Stimulated activated CD4-positive, alpha-beta T cell treated with anti-CD3 and anti-CD28 coated beads, TNF-alpha, amount 100 ng/mL, for 4 hours (primary cell): ENCODE data around the gene TUBA1B.

Experiments used
- DNase-seq, 3 experiments: peaks; one replicate each; pipeline ENCODE4 v3.0.0-alpha.2; 2020; ENCODE audit warnings: low read depth in 3 of 3

TUBA1B gene

DNA sequence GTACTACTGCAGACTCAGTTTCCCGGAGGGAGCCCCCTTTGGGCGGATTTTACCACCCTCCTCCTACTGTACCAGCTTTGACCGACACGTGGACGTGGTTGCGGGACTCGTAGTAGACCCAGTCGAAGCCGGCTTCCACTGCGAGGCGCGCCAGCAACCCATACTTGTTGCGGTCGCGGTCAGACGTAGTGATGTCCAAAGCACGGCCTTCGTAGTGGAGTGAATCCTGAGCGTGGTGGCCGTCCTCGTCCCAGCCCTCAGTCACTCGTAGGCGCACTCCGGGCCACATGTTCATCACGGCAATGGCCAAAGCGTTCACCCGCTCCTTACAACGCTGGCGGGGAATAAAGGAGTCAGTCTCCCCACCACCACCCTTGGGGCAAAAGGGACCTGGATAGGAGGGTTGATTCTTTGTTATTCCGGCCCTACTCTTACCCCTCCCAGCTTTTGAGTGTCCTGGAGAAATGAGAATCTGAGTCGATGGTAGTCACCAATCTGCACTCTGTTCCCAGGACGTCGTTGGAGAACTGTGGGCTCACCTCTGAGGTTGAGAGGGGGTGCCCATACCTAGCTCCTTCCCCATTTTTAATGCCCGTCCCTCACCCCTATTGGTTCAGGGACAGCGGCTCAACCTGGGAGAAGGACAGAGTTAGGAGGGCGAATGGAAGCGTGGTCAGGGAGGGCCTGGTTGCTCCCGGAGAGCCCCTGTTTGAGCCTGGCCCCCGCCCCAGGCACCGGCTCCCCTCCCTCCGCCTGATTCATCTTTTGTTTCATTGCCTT is 39.9 kb downstream of the TUBA1B start:
- DNase-seq, result no peak

DNA sequence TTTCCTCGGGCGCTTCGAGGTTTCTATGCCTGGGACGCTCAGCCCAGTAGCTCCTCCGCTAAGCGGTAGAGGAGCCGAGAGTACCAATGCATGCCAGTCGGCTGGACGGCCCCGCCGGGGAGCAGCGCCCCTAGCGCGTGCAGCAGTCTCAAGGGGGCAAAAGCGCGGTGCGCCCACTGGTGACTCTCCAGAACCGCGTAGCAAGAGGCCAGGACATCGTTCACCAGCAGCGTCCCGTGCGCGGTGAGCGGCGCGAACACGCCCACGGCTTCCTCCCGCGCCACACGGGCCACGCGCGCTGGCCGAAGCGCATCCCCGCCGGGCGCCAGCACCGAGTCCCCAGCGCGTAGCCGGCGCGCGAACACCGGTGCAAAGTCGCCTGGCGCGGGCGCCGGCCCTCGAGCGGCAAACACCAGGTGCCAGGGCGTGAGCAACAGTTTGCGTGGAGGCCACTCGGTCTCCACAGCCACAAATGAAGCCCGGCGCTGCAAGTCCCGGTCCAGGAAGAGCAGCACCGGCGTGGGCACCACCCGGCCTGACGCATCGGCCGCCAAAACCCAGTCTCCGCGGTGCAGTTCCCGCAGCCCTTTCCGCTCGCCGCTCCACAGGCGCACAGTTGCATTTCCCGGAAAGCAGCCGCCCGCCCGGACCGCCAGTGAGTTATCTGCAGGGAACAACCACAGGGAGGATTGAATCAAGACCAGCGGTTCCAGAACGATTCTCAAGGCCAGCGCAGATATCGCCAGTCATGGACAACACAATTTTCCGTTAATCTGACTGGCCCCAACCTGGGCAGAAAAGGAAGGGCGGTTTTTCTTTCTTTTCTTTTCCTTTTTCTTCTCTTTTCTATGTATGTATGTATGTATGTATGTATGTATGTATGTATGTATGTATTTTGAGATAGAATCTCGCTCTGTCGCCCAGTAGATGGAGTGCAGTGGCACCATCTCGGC is 41.1 kb downstream of the TUBA1B start:
- no peak for DNase-seq

DNA sequence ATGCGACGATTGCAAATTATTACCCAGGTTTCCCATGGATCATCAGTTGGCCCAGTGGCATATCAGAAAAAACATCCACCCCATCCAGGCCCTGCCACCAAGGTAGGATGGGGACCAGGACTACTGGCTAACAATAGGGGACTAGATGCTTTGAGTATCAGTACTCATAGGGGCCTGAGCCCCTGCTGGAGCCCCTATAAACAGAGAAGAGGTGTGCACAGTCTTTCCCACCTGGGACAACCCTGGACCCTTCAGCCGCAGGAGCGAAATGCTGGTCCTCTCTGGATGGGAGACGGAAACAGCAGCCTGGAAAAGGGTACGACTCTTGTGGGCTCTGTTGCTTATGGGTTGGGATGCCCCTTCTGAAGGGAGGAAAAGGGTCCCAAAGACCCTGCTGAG is 42.3 kb downstream of the TUBA1B start:
- no peak for DNase-seq

DNA sequence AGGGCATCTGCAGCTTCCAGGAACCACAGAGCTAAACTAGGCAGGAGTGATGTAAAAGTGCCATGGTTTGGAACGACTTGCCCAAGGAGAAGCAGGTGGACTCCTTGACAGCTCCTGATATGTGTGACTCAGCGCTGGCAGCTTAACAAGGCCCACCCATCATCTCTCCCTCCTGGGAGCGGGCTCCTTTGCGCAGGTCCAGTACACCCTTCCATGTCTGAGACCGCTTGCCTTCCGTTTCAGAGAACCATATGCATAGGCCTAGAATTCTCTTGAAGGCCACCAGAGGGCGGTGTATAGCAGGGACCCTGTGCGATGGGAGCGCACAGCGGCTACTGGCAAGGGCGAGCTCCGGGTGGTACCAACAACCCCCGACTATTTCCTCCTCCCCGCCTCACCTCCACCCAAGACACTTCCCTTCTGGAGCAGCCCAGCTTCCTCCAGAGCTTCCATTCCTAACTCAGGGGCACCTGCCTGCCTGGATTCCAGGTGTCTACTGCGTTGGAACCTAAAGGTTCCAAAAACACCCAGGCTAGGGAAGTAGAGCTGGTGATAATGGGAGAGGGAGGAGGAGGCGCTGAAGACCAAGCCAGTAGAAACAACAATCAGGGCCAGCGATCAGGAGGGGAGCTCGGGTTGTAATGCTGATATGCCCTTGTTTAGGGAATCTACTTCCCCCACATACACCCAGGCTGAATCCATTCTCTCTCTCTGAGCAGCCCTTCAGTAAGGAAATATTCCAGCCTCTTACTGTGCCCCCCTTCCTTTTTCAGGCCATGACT is 42.9 kb downstream of the TUBA1B start:
- DNase-seq, result peak; percentile 39 to 56 (median 46)

DNA sequence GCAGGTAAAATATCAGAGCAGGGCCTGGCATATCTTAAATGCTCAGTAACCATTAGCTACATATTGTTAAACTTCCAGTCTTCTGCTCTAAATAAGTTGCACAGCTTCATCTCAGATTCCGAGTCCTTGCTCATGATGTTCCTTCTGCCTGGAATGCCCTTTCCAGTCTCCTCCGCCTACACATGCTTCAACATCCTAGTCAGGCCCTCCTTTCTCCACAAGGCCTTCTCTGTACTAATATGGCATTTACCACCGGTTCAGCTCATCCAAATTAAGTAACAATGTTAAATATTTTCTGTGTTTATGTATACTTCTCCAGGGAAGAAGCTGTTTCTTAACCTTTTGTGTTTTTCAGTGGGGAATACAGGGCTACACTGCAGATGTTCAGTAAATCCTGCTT is 45.1 kb downstream of the TUBA1B start:
- DNase-seq, result no peak

DNA sequence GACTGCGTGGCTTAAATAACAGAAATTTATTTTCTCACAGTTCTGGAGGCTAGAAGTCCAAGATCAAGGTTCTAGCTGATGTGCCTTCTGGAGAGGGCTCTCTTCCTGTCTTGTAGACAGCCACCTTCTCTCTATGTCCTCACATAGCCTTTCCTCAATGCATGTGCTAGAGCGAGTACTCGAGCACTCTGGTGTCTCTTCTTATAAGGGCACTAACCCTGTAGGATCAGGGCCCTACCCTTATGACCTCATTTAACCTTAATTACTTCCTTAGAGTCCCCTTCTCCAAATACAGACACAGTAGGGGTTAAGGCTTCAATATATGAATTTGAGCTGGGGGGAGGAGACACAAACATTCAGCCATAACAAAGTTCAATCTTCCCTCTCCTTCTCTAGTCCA is 46.8 kb downstream of the TUBA1B start:
- DNase-seq, result no peak

DNA sequence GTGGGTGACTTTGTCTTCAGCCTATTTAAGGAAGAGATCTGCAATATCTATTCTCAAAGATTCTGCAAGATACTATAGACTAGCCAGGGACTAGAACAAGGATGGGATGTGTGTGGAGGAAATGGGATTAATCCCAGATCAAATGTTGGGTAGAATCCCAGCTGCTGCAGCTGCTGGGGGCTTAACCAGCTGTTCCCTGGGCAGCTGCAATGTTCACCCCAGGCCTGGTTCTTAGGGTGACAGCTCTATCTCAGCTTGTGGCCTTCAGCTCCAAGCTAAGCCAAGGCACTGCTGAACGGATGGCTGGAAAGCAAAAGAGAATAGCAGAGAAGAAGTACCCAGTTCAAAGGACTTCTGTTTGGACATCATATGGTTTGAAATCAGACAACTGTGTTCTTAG is 51.4 kb downstream of the TUBA1B start:
- no peak for DNase-seq
